Occipital lobe (tissue), 2 donors: Measurements from ENCODE around the gene SRGAP1. TPM values are rescaled to one million over a fixed set of nuclear protein-coding genes. Genes with fewer than 3 reads are reported as not detected.
"Not testable (repeated sequence)": the region's sequence is repeated elsewhere in the genome, so short reads cannot be mapped to it uniquely, and the experiment has no call there.

Source experiments
- DNase-seq: peaks from one replicate; lab custom pipeline; 2025; lab: John Stamatoyannopoulos, UW
- total RNA-seq: library from RNA; depleted of rRNA; stranded (reverse); fragments of >200 nt; gene quantifications from one replicate; pipeline ENCODE4 v1.2.3, GENCODE V29; 2014

Gene SRGAP1
- total RNA-seq, 1 donor from 2014 or later, result 40.7 TPM

DNA sequence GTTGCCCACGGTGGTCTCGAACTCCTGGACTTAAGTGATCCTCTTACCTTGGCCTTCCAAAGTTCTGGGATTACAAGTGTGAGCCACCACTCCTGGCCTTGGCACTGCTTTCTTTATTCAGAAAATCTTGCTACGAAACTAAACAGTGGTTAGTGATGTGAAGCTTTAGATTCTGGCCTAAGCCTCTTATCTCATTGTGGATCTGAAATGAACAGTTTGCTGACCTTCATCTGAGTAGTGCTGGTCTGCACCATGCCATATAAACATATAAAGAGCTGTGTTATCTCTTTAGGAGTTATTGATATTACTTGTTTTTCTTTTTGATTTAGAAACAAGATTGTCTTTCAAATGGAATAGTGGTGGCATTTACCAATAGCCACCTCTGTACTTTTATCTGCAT is 22.6 kb downstream of the SRGAP1 start:
- no peak for DNase-seq

- DNase-seq, result no peak
These were observed 25.2 kb downstream of the SRGAP1 start for GRCh38 chr12:63869656-63870055.

DNA sequence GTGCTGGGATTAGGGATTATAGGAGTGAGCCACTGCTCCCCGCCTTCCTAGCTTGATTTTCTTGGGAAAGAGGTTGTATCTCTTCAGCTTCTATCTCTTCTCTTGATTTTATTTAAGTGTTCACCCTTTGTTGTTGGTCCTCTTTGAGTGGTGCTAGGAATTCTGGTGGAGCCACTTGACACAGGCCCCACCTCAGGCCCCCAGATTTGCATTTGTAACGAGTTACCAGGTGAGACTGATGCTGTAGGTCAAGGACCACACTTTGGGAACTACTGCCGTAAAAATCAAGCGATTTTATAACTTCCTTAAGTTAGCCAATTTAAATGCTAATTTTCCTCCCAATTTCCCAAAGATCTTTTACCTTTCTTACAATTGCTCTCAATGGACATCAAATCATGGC is 26.3 kb downstream of the SRGAP1 start:
- no peak for DNase-seq

DNA sequence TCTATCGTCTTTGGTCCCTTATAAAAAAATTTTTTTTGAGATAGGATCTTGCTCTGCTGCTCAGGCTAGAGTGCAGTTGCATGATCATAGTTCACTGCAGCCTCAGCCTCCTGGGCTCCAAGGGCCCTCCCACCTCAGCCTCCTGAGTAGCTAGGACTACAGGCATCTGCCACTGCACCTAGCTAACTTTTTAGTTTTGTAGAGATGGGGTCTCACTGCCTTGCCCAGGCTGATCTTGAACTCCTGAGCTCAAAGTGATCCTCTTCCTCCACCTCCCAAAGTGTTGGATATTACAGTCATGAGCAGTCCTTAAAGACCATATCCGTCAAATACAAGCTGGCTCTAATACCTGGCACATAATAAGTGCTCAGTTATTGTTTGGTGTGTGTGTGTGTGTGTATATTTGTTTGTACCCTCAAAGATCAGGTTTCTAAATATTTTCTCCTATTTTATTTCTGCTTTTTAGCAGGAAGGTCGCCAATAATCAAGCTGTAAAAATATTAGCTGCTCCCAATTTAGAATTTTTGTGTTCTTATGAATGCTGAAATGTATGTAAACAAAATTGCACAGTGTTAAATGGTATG is 30.5 kb downstream of the SRGAP1 start:
- DNase-seq, result no peak

DNA sequence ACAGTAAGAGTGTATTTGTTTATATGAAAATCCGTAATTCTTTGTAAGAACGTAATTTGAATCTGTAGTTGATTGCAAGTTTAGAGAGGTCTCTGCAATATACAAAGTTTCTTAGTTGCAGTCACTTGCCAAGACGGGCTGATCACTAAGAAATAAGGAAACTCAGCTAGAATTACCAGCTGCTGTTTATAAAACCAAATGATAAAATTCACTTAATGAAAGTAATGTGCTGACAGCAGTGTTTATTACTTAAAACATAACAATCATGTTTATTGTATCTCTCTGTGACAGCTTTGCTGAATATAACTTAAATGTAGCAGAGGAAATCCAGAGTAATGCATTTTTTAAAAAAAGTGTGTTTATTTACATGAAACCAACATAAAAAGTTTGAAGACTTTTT is 31.2 kb downstream of the SRGAP1 start:
- no peak for DNase-seq

GRCh38 chr12:63876980-63877379 is 32.5 kb downstream of the SRGAP1 start:
- DNase-seq, result no peak

DNA sequence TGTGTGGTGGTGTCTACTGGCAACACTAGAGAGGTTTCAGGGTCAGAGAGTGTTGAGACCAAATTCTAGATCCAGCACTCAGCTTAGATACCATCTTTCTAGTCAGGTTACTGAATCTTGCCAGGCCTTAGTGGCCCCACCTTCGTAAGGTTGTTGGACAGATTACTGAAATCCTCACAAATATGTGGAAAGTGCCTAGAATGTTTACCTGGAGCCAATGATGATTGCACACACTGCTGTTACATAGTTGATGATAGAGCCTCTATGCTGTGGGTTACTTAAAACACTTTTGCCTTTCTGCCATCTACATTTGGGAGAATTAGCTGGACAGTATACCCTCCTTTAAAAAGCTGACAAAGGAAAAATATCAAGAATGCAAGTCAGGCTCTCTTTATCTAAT is 33.2 kb downstream of the SRGAP1 start:
- no peak for DNase-seq

- DNase-seq, result not testable (repeated sequence)
These were observed 35.7 kb downstream of the SRGAP1 start for GRCh38 chr12:63880235-63880634.

DNA sequence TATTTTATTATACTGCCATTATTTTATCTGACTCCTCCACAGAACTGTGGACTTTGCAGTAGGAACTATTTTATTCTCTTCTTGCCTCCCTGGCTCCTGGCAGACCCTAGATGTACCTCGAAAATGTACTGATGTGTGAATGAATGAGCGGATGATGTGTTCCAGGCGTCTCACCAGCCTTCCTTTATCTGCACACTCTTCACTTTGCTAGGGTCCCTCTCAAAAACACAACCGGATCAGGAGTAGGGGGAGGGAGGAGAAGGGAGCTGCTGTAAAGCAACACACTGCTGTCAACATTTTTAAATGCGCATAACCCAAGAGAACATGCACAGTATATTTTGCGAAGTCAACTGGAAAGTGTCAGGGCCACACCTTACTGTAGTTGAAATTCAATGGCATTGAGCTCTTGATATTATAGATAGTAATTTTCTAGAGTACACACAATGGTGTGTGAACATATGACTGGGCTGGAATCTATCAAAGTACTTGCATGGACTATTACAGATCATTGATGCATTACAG is 36.3 kb downstream of the SRGAP1 start:
- no peak for DNase-seq

- DNase-seq, result no peak
These were observed 38.3 kb downstream of the SRGAP1 start for GRCh38 chr12:63882844-63883243.

DNA sequence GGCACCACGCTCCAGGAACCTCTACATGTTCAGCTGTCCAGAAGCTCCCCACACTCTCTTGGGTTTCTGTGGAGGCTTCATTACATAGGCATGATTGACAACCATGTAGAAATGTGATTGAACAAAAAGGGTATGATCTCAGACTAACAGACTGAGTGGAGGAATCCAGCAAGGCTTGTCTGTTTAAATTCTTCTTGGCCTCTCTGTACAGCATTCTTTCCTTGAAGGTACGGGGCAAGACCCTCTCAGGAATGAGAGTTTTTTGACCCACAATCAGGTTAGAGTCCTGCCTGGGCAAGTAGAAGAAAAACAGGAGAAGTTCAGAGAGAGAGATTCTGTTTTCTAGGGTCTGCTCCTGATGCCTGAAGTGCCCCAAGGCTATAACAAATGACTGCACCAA is 40.9 kb downstream of the SRGAP1 start:
- DNase-seq, result no peak

DNA sequence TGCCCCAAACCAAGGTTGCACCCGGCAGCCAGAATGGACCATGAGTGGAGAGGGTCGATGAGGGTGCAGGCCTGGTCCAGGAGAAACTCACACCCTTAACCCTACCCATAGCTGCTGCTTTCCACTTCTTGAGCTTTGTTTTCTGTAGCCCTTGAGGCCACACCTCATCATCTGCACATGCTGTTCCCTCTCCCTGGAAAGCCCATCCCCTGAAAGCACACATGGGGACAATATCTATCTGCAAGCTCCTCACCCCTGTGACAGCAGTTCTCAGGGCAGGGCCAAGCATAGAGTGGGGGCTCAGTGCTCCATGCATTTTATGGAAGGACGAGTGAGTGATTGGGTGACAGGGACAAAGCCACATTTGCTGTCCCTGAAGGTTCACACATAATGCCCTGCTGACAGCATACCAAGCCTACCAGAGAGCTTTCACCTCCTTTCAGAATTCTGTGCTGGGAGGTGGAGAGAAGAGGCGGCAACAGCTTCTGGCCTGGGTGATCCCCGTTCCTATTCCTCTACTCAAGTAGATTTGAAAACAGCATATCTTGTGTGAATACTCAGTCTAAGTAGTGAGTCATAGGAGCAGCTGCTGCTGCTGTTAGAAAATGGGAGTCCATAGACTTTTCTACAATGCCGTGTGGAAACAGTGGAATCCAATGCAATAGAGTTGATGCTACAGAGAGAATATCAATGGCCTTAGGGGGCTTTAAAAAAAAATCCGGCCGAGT is 44.6 kb downstream of the SRGAP1 start:
- no peak for DNase-seq

GRCh38 chr12:63889721-63890509 is 45.4 kb downstream of the SRGAP1 start:
- DNase-seq, result no peak

DNA sequence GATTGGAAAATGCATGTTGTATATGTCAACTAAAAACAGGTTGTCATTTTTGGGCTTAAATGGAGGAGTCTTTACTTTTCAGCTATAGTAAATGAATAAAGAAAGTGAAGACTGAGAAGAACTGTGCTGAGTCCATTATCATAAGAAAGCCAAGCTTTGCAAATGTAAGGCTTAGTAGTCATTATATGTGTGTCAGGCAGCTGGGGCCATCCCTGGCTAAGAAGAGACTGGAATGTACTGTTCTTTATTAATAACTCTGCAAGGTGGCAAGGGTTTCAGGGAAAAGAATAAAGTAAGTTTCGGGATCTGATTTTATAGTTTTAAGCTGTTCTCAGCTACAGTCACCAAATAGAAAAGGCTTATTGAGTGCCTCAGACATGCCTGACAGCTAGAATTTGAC is 48.7 kb downstream of the SRGAP1 start:
- no peak for DNase-seq

DNA sequence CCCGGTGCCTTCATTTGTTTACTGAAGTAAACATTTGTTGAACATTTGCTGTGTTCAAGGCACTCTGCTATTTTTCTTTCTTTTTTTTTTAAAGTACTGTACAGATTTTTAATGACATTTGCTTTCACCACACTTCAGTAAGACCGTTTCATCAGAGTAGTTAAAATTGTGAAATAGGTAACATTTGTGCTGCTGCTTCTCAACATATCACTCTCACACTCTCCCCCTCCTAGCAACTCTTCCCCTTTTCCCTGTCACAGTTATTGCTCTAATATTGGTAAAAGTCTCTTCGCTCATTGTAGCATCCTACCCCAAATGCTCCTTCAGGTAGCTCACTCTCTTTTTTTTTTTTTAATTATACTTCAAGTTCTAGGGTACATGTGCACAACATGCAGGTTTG is 49.6 kb downstream of the SRGAP1 start:
- no peak for DNase-seq

- no peak for DNase-seq
These were observed 51.3 kb downstream of the SRGAP1 start for GRCh38 chr12:63895841-63896240.

- DNase-seq, result no peak
These were observed 53.4 kb downstream of the SRGAP1 start for GRCh38 chr12:63897931-63898330.

DNA sequence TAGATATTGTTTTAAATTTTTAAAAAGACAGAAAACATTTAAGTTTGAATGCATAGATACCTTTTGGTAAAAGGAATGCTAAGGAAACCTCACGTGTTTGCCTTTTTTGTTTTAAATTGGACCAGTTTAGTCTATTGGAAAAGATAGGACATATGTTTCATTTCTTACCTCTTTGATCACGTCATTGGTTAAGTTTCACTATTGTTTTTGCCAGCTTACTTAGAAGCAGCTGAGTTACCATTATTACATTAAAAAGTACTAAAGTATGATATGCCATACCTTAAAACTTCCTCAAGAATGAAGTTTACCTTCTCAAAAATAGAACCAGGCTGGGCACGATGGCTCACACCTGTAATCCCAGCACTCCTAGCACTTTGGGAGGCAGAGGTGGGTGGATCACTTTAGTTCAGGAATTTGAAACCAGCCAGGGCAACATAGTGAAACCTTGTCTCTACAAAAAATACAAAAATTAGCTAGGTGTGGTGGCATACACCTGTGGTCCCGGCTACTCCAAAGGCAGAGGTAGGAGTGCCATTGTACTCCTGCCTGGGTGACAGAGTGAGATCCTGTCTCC is 54.4 kb downstream of the SRGAP1 start:
- DNase-seq, result no peak

- no peak for DNase-seq
These were observed 54.9 kb downstream of the SRGAP1 start for GRCh38 chr12:63899396-63899795.

DNA sequence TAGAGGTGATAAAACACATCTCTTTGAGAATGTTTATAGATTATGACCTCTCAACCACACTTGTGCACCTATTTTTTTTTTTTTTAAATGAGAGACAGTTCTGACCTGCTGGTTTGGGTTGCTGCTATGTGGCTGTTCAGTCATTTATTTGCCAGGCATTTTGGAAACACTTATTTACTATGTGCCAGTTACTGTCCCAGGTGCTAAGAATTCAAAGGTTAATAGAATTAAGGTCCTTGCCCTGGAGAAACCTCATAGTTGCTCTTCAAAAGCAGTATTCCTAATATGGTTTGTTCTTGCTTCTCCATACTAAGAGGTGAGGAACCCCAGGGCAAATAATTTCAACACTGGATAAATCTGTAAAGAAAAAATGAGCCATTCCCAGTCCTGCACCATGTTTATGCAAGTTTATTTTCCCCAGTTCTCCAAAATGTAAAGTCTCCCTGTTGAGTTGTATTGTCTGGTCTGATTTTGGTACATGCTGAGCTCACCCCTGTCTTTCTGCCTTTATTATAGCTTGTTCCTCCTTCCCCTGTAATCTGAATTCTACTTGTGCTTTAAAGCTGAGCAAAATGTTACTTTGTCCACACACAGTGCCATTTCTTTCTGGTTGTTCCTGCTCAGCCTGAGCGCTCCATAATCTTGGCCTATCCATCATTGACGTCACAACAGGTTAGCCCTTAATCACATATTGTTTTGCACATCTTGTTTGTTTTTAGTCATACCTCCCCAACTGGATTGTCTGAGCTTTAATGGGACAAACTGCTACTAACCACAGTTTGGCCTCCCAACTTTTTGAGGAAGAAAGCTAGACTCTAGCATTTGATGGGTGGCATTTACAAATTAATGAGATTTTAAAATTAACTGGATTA is 56.7 kb downstream of the SRGAP1 start:
- no peak for DNase-seq

- DNase-seq, result no peak
These were observed 60.2 kb downstream of the SRGAP1 start for GRCh38 chr12:63904653-63905052.
